Measurements from ENCODE around the gene PPP2R3C. TPM values are rescaled to one million over a fixed set of nuclear protein-coding genes. Genes with fewer than 3 reads are reported as not detected.
"Not testable (repeated sequence)": the region's sequence is repeated elsewhere in the genome, so short reads cannot be mapped to it uniquely, and the experiment has no call there.

The PPP2R3C gene
- total and polyA plus RNA-seq, 8 donors, result 26.2 to 57.1 (median 48.0) TPM

- no peaks in the 10 kb centered on the region for H3K27me3 ChIP-seq
- intact Hi-C loops (cut with DNase I), result no loop called here
- DNase-seq, result peak in 1 of 4 donors; percentile 46
Measured at GRCh38 chr14:35044939-35045797, 76.6 kb downstream of the PPP2R3C start.

DNA sequence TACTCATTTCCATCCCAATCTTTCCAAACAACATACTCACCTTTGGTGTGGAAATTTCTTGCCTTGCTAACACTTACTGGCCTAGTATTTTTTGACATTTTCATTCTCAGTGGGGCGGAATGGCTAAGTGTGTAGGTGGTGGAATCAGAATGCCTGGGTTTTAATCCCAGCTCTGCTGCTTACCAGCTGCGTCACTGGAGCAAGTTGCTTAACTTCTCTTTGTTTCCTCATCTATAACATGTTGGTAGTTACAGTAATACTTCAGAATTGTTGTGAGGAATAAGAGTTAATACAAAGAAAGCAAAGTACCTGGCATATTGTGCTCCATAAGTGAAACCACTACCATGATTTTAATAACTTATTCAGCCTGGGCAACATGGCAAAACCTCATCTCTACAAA, 78.7 kb downstream of the PPP2R3C start:
- TF ChIP-seq, protein P1, sequence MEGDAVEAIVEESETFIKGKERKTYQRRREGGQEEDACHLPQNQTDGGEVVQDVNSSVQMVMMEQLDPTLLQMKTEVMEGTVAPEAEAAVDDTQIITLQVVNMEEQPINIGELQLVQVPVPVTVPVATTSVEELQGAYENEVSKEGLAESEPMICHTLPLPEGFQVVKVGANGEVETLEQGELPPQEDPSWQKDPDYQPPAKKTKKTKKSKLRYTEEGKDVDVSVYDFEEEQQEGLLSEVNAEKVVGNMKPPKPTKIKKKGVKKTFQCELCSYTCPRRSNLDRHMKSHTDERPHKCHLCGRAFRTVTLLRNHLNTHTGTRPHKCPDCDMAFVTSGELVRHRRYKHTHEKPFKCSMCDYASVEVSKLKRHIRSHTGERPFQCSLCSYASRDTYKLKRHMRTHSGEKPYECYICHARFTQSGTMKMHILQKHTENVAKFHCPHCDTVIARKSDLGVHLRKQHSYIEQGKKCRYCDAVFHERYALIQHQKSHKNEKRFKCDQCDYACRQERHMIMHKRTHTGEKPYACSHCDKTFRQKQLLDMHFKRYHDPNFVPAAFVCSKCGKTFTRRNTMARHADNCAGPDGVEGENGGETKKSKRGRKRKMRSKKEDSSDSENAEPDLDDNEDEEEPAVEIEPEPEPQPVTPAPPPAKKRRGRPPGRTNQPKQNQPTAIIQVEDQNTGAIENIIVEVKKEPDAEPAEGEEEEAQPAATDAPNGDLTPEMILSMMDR (IDR thresholded peaks at IDR 0.05), result no peak
- no peak overlapping the region for H3K27ac ChIP-seq
- DNase-seq (no peak), ATAC-seq (no peak)
- no peak overlapping the region for H3K4me3 ChIP-seq
- no peaks in the 10 kb centered on the region for H3K36me3 ChIP-seq
- no peaks in the 10 kb centered on the region for H3K9me3 ChIP-seq
- intact Hi-C loops (cut with DNase I), result no loop called here
- H3K27me3 ChIP-seq, result no peaks in the 10 kb centered on the region
- peaks cover 8 to 21% of the 10 kb centered on the region in 2 donors for H3K4me1 ChIP-seq

More at GRCh38 chr14:35044939-35045797, 76.6 kb downstream of the PPP2R3C start:
- H3K36me3 ChIP-seq, result peaks cover 0 to 11% of the 10 kb centered on the region in 2 donors
- H3K4me3 ChIP-seq, result peak overlapping the region; percentile 72 to 77
- H3K4me1 ChIP-seq, result peaks cover 12 to 39% of the 10 kb centered on the region in 2 donors
- TF ChIP-seq, protein P1 (IDR thresholded peaks at IDR 0.05), result no peak
- peak overlapping the region; percentile 97 to 98 for H3K27ac ChIP-seq
- no peaks in the 10 kb centered on the region for H3K9me3 ChIP-seq
- ATAC-seq, result no peak

DNA sequence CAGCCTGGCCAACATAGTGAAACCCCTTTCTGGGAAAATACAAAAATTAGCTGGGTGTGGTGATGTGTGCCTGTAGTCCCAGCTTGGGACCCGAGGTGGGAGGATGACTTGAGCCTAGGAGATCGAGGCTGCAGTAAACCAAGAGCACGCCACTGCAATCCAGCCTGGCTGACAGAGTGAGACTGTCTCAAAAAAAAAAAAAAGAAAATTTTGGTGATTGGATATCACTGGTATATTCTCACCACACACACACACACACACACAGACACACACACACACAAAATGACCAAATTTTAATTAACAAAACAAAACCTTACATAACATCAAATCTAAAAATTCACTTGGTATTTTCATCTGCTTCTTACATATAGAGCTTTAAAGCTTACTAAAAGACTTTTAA, 79.2 kb downstream of the PPP2R3C start:
- no peak overlapping the region for H3K4me3 ChIP-seq
- H3K4me1 ChIP-seq, result peaks cover 6 to 16% of the 10 kb centered on the region in 2 donors
- H3K9me3 ChIP-seq, result no peaks in the 10 kb centered on the region
- DNase-seq, result no peak
- no peak overlapping the region for H3K27ac ChIP-seq
- ATAC-seq, result no peak
- H3K27me3 ChIP-seq, result no peaks in the 10 kb centered on the region
- TF ChIP-seq, protein P1 (IDR thresholded peaks at IDR 0.05), result no peak
- no peaks in the 10 kb centered on the region for H3K36me3 ChIP-seq
- intact Hi-C loops (cut with DNase I), result no loop called here

GRCh38 chr14:35038312-35038711, 83.5 kb downstream of the PPP2R3C start:
- H3K4me1 ChIP-seq; H3K4me3 ChIP-seq; DNase-seq; ATAC-seq; H3K27me3 ChIP-seq; H3K27ac ChIP-seq; intact Hi-C loops (cut with DNase I): not testable (repeated sequence)
- Histone ChIP-seq H3K9me3 (peaks cover 0 to 10% of the 10 kb centered on the region in 2 donors), H3K36me3 (peaks cover 0 to 15% of the 10 kb centered on the region in 2 donors)

Other genes starting within 250 kb of the PPP2R3C start
- gene BAZ1A, start 246.6 kb downstream of the PPP2R3C start, total RNA-seq, result 10 to 100 TPM; 30.4 to 50.4 TPM
- 10 to 100 TPM; 33.0 to 42.0 (median 33.9) TPM for gene BAZ1A, start 246.6 kb downstream of the PPP2R3C start, polyA plus RNA-seq (ENCODE audit: insufficient read length in 6 of 6)
- 10 to 100 TPM; 47.0 to 52.3 TPM for gene SRP54, start 139.0 kb downstream of the PPP2R3C start, total RNA-seq
- gene SRP54, start 139.0 kb downstream of the PPP2R3C start, polyA plus RNA-seq (ENCODE audit: insufficient read length in 6 of 6), result 10 to 100 TPM; 65.6 to 85.4 (median 74.5) TPM
- 100 to 1,000 TPM; 100 to 141 TPM for gene FAM177A1, start 75.7 kb downstream of the PPP2R3C start, total RNA-seq
- gene FAM177A1, start 75.7 kb downstream of the PPP2R3C start, polyA plus RNA-seq (ENCODE audit: insufficient read length in 6 of 6), result 10 to 100 TPM; 44.2 to 53.1 (median 49.3) TPM
- 10 to 100 TPM; 31.9 to 38.8 TPM for gene PRORP, start 562 bp upstream of the PPP2R3C start, total RNA-seq
- gene PRORP, start 562 bp upstream of the PPP2R3C start, polyA plus RNA-seq (ENCODE audit: insufficient read length in 6 of 6), result 10 to 100 TPM; 26.7 to 31.4 (median 28.7) TPM
- 100 to 1,000 TPM; 139 to 258 TPM for gene PSMA6, start 170.4 kb upstream of the PPP2R3C start, total RNA-seq
- 100 to 1,000 TPM; 156 to 174 (median 163) TPM for gene PSMA6, start 170.4 kb upstream of the PPP2R3C start, polyA plus RNA-seq (ENCODE audit: insufficient read length in 6 of 6)

Data from left lung (tissue), 10 donors.